ENCODE measurements around the gene USP7. TPM values are rescaled to one million over a fixed set of nuclear protein-coding genes. Genes with fewer than 3 reads are reported as not detected.

The USP7 gene
- polyA plus RNA-seq, 1 donor (not counting 4 experiments of a cell fraction or from before 2014, with no cell fraction given): 63.4 TPM

- Histone ChIP-seq H3K36me3 (ENCODE audit: control insufficient read depth in 2 of 2, extremely low read depth in 1 of 2, insufficient read depth in 2 of 2, low read length in 2 of 2) (peaks cover 45 to 65% of the 10 kb centered on the region in 2 experiments), H3K9me3 (ENCODE audit: control insufficient read depth, low read depth, low read length) (no peaks in the 10 kb centered on the region), H3K79me2 (ENCODE audit: control insufficient read depth, insufficient read depth, low read length) (no peaks in the 10 kb centered on the region), H3K27me3 (ENCODE audit: control insufficient read depth, extremely low read depth, insufficient read depth, low read length) (no peaks in the 10 kb centered on the region), H3K4me3 (ENCODE audit: control insufficient read depth in 2 of 3, extremely low read depth in 1 of 3, insufficient read depth in 2 of 3, low read depth in 1 of 3, low read length in 3 of 3) (no peak overlapping the region), H4K20me1 (ENCODE audit: control insufficient read depth, extremely low read depth, insufficient read depth, low read length) (no peaks in the 10 kb centered on the region), H3K4me2 (ENCODE audit: control insufficient read depth, extremely low read depth, insufficient read depth, low read depth, low read length) (no peak overlapping the region), H2AFZ (ENCODE audit: control insufficient read depth, low read length) (no peak overlapping the region), H3K4me1 (ENCODE audit: control insufficient read depth, extremely low read depth, insufficient read depth, low read length) (no peaks in the 10 kb centered on the region), H3K9me1 (ENCODE audit: control insufficient read depth, extremely low read depth, insufficient read depth, low read length) (no peaks in the 10 kb centered on the region), H3K27ac (ENCODE audit: control insufficient read depth, insufficient read depth, low read length) (no peak overlapping the region), H3K9ac (ENCODE audit: control insufficient read depth, extremely low read depth, insufficient read depth, low read length) (no peak overlapping the region)
- no peak for FAIRE-seq
- DNase-seq (ENCODE audit: low read depth, low spot score): no peak
- dilution Hi-C loops (cut with MboI; ENCODE audit: extremely low pct_ligation_motif_present, low sequenced_read_pairs): no loop called here
- TF ChIP-seq EZH2 (IDR thresholded peaks at IDR 0.05; ENCODE audit: low read length) (no peak), CTCF (optimal IDR thresholded peaks at IDR 0.05 in 1 of 3, IDR thresholded peaks at IDR 0.05 in 1 of 3, conservative IDR thresholded peaks at IDR 0.05 in 1 of 3; ENCODE audit: extremely low read depth in 1 of 3, insufficient read depth in 2 of 3, low read length in 3 of 3) (no peak)
Observed at GRCh38 chr16:8899709-8900317, 63.9 kb downstream of the USP7 start.

GRCh38 chr16:8898660-8899318, 64.9 kb downstream of the USP7 start:
- no peak overlapping the region for H3K27ac ChIP-seq (ENCODE audit: control insufficient read depth, insufficient read depth, low read length)
- TF ChIP-seq CTCF (optimal IDR thresholded peaks at IDR 0.05 in 1 of 3, IDR thresholded peaks at IDR 0.05 in 1 of 3, conservative IDR thresholded peaks at IDR 0.05 in 1 of 3; ENCODE audit: extremely low read depth in 1 of 3, insufficient read depth in 2 of 3, low read length in 3 of 3): no peak
- no peak for TF ChIP-seq EZH2 (IDR thresholded peaks at IDR 0.05; ENCODE audit: low read length)
- H3K9ac ChIP-seq (ENCODE audit: control insufficient read depth, extremely low read depth, insufficient read depth, low read length): no peak overlapping the region
- no peaks in the 10 kb centered on the region for H3K27me3 ChIP-seq (ENCODE audit: control insufficient read depth, extremely low read depth, insufficient read depth, low read length)
- H3K36me3 ChIP-seq (ENCODE audit: control insufficient read depth in 2 of 2, extremely low read depth in 1 of 2, insufficient read depth in 2 of 2, low read length in 2 of 2): peaks cover 47 to 65% of the 10 kb centered on the region in 2 experiments
- FAIRE-seq (no peak), DNase-seq (ENCODE audit: low read depth, low spot score) (no peak)
- H3K9me1 ChIP-seq (ENCODE audit: control insufficient read depth, extremely low read depth, insufficient read depth, low read length): no peaks in the 10 kb centered on the region
- dilution Hi-C loops (cut with MboI; ENCODE audit: extremely low pct_ligation_motif_present, low sequenced_read_pairs): no loop called here
- H3K4me3 ChIP-seq (ENCODE audit: control insufficient read depth in 2 of 3, extremely low read depth in 1 of 3, insufficient read depth in 2 of 3, low read depth in 1 of 3, low read length in 3 of 3): no peak overlapping the region
- H4K20me1 ChIP-seq (ENCODE audit: control insufficient read depth, extremely low read depth, insufficient read depth, low read length): no peaks in the 10 kb centered on the region
- H3K79me2 ChIP-seq (ENCODE audit: control insufficient read depth, insufficient read depth, low read length): no peaks in the 10 kb centered on the region
- no peaks in the 10 kb centered on the region for H3K9me3 ChIP-seq (ENCODE audit: control insufficient read depth, low read depth, low read length)
- no peak overlapping the region for H3K4me2 ChIP-seq (ENCODE audit: control insufficient read depth, extremely low read depth, insufficient read depth, low read depth, low read length)
- H3K4me1 ChIP-seq (ENCODE audit: control insufficient read depth, extremely low read depth, insufficient read depth, low read length): no peaks in the 10 kb centered on the region
- H2AFZ ChIP-seq (ENCODE audit: control insufficient read depth, low read length): no peak overlapping the region
